Stimulated activated CD4-positive, alpha-beta T cell treated with anti-CD3 and anti-CD28 coated beads, Interleukin-15, amount 100 ng/mL, for 1 hour (primary cell): ENCODE results near the gene CLDN22.

Experiments
- DNase-seq, 2 donors: peaks; one replicate each; pipeline ENCODE4 v3.0.0-alpha.2; 2020; ENCODE audit warnings: low read depth in 1 of 2, low spot score in 1 of 2

CLDN22 gene

GRCh38 chr4:183323295-183323694 lies 3.2 kb upstream of the CLDN22 start:
- no peak for DNase-seq

GRCh38 chr4:183322326-183322725 lies 2.2 kb upstream of the CLDN22 start, which contains the start of gene CLDN24:
Gene CLDN24, minus strand, starts transcription at chr4:183322426. Its CDS starts 0 bp downstream, at chr4:183322426.
- DNase-seq: no peak

- DNase-seq: no peak
These were observed 1.4 kb upstream of the CLDN22 start for GRCh38 chr4:183321516-183321915.

GRCh38 chr4:183321079-183321478 lies 1.0 kb upstream of the CLDN22 start:
- DNase-seq: no peak

- DNase-seq: no peak
These were observed 1.4 kb downstream of the CLDN22 start for GRCh38 chr4:183318656-183319055.

- no peak for DNase-seq
These were observed 5.3 kb downstream of the CLDN22 start for GRCh38 chr4:183314806-183315205.

GRCh38 chr4:183314336-183314735 lies 5.7 kb downstream of the CLDN22 start:
- no peak for DNase-seq

GRCh38 chr4:183312841-183313240 lies 7.2 kb downstream of the CLDN22 start:
- no peak for DNase-seq

- no peak for DNase-seq
These were observed 13.3 kb downstream of the CLDN22 start for GRCh38 chr4:183306811-183307210.

- no peak for DNase-seq
These were observed 15.5 kb downstream of the CLDN22 start for GRCh38 chr4:183304538-183304937.

GRCh38 chr4:183304067-183304466 lies 16.0 kb downstream of the CLDN22 start:
- no peak for DNase-seq

- no peak for DNase-seq
These were observed 16.8 kb downstream of the CLDN22 start for GRCh38 chr4:183303301-183303700.

- DNase-seq: no peak
These were observed 19.4 kb downstream of the CLDN22 start for GRCh38 chr4:183300655-183301054.

- DNase-seq: no peak
These were observed 20.0 kb downstream of the CLDN22 start for GRCh38 chr4:183300070-183300469.

GRCh38 chr4:183299464-183299863 lies 20.6 kb downstream of the CLDN22 start:
- no peak for DNase-seq

GRCh38 chr4:183297675-183298074 lies 22.4 kb downstream of the CLDN22 start:
- DNase-seq: no peak

GRCh38 chr4:183295711-183296110 lies 24.4 kb downstream of the CLDN22 start:
- no peak for DNase-seq

- DNase-seq: no peak
These were observed 29.0 kb downstream of the CLDN22 start for GRCh38 chr4:183291070-183291469.

- no peak for DNase-seq
These were observed 30.4 kb downstream of the CLDN22 start for GRCh38 chr4:183289688-183290087.

GRCh38 chr4:183288955-183289354 lies 31.1 kb downstream of the CLDN22 start:
- no peak for DNase-seq

- DNase-seq: no peak
These were observed 32.4 kb downstream of the CLDN22 start for GRCh38 chr4:183287677-183288076.

- no peak for DNase-seq
These were observed 32.8 kb downstream of the CLDN22 start for GRCh38 chr4:183287309-183287659.

GRCh38 chr4:183286590-183287308 lies 33.3 kb downstream of the CLDN22 start:
- no peak for DNase-seq
